Prostate gland (tissue), 2 donors: ENCODE results near the gene MYL1.

Experiments used
- CTCF ChIP-seq, 4 experiments: fragments of 200-600 bp in 2 of 4; fragments of 450-650 bp in 2 of 4; sonication (generic) in 2 of 4; IDR thresholded peaks; 1 replicate in 3 of 4; 2 replicates in 1 of 4; pipeline ENCODE4 v1.5.1; 2016 to 2019; ENCODE audit warnings: antibody characterized with exemption in 4 of 4, mild to moderate bottlenecking in 2 of 4, moderate library complexity in 2 of 4
- POLR2A ChIP-seq: fragments of 450-650 bp; IDR thresholded peaks from one replicate; pipeline ENCODE4 v1.6.1; 2016; ENCODE audit warnings: antibody characterized with exemption, mild to moderate bottlenecking
- POLR2AphosphoS5 ChIP-seq: sonication (generic); formaldehyde crosslinking; IDR thresholded peaks from one replicate; pipeline ENCODE4 v1.6.1; 2017; ENCODE audit warnings: antibody characterized with exemption

GRCh38 chr2:210267698-210268097 is 47.3 kb downstream of the MYL1 start:
- TF ChIP-seq CTCF (IDR thresholded peaks at IDR 0.05), result no peak
- no peak for TF ChIP-seq POLR2A
- TF ChIP-seq POLR2AphosphoS5, result no peak
